Vagina (tissue), 2 donors: Measurements from ENCODE around the gene NUP85. TPM values are rescaled to one million over a fixed set of nuclear protein-coding genes. Genes with fewer than 3 reads are reported as not detected.
"Not testable (repeated sequence)": the region's sequence is repeated elsewhere in the genome, so short reads cannot be mapped to it uniquely, and the experiment has no call there.

Experiments
- DNase-seq, 2 donors: peaks; one replicate each; pipeline ENCODE4 v3.0.0-alpha.2; 2017; ENCODE audit errors: extremely low spot score in 2 of 2
- H3K27ac ChIP-seq: fragments of 200-600 bp; sonication (generic); one replicate; pipeline ENCODE4 v1.5.1; 2019
- H3K27me3 ChIP-seq: fragments of 200-600 bp; sonication (generic); one replicate; pipeline ENCODE4 v1.5.1; 2019
- H3K36me3 ChIP-seq, 2 donors: fragments of 200-600 bp; sonication (generic); one replicate each; pipeline ENCODE4 v1.5.1; 2017 to 2019
- H3K4me1 ChIP-seq: fragments of 200-600 bp; sonication (generic); one replicate; pipeline ENCODE4 v1.5.1; 2019
- H3K4me3 ChIP-seq, 2 donors: fragments of 200-600 bp; sonication (generic); 1 replicate in 1 of 2; 2 replicates in 1 of 2; pipeline ENCODE4 v1.5.1; 2016 to 2019
- H3K9me3 ChIP-seq: fragments of 200-600 bp; sonication (generic); one replicate; pipeline ENCODE4 v1.5.1; 2019
- POLR2A ChIP-seq, 2 donors: fragments of 450-650 bp; IDR thresholded peaks; one replicate each; pipeline ENCODE4 v1.6.1; 2017; ENCODE audit warnings: antibody characterized with exemption in 2 of 2, mild to moderate bottlenecking in 2 of 2, moderate library complexity in 2 of 2
- POLR2AphosphoS5 ChIP-seq, 2 donors: sonication (generic); formaldehyde crosslinking; IDR thresholded peaks; one replicate each; pipeline ENCODE4 v1.9.0; 2017; ENCODE audit warnings: antibody characterized with exemption in 2 of 2, mild to moderate bottlenecking in 2 of 2, low read depth in 1 of 2; ENCODE audit not compliant: insufficient read depth in 1 of 2
- intact Hi-C: fragments of 100-400 bp; cut with DNase I; formaldehyde crosslinking; loops from one replicate; pipeline ENCODE4 v1.15.1; 2023
- total RNA-seq: library from RNA; depleted of rRNA; stranded (reverse); fragments of >200 nt; gene quantifications from one replicate; pipeline ENCODE4 v1.2.3, GENCODE V29; 2016
- TF ChIP-seq, protein P1 (sequence below), 3 experiments: fragments of 450-650 bp in 2 of 3; fragments of 200-600 bp in 1 of 3; sonication (generic) in 1 of 3; IDR thresholded peaks; one replicate each; pipeline ENCODE4 v1.5.1; 2017 to 2019; ENCODE audit warnings: antibody characterized with exemption in 3 of 3, mild to moderate bottlenecking in 2 of 3, moderate library complexity in 2 of 3

NUP85 gene
- total RNA-seq, 1 donor from 2014 or later = 33.9 TPM

DNA sequence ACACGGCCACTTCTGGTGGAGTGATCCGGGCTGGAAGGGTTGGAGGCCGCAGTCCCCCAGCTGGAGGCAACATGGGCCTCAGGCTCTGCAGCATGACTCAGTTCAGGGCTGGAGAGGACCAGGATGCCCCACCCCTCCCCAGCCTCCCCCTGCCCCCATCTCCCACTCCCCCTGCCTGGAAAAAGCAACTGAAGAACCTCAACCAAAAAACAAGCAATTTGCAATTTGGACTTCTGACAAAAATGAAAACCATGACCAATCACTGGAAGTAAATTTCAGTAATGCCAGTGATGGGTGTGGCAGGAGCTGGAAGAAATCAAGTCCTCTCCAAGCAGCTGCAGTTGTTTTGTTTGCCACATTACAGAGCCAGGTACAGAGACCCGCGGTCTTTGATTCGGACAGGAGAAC, 72.2 kb downstream of the NUP85 start:
- TF ChIP-seq, protein P1, sequence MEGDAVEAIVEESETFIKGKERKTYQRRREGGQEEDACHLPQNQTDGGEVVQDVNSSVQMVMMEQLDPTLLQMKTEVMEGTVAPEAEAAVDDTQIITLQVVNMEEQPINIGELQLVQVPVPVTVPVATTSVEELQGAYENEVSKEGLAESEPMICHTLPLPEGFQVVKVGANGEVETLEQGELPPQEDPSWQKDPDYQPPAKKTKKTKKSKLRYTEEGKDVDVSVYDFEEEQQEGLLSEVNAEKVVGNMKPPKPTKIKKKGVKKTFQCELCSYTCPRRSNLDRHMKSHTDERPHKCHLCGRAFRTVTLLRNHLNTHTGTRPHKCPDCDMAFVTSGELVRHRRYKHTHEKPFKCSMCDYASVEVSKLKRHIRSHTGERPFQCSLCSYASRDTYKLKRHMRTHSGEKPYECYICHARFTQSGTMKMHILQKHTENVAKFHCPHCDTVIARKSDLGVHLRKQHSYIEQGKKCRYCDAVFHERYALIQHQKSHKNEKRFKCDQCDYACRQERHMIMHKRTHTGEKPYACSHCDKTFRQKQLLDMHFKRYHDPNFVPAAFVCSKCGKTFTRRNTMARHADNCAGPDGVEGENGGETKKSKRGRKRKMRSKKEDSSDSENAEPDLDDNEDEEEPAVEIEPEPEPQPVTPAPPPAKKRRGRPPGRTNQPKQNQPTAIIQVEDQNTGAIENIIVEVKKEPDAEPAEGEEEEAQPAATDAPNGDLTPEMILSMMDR (IDR thresholded peaks at IDR 0.05) = no peak
- TF ChIP-seq POLR2A (IDR thresholded peaks at IDR 0.05) = no peak
- TF ChIP-seq POLR2AphosphoS5 (IDR thresholded peaks at IDR 0.05; ENCODE audit: insufficient read depth in 1 of 2, low read depth in 1 of 2) = no peak
- Histone ChIP-seq H3K4me1 (peaks cover 2% of the 10 kb centered on the region), H3K36me3 (peaks cover 0 to 4% of the 10 kb centered on the region in 2 donors), H3K27me3 (no peaks in the 10 kb centered on the region), H3K9me3 (no peaks in the 10 kb centered on the region), H3K27ac (no peak overlapping the region), H3K4me3 (no peak overlapping the region)
- intact Hi-C loops = no loop called here
- DNase-seq = no peak

DNA sequence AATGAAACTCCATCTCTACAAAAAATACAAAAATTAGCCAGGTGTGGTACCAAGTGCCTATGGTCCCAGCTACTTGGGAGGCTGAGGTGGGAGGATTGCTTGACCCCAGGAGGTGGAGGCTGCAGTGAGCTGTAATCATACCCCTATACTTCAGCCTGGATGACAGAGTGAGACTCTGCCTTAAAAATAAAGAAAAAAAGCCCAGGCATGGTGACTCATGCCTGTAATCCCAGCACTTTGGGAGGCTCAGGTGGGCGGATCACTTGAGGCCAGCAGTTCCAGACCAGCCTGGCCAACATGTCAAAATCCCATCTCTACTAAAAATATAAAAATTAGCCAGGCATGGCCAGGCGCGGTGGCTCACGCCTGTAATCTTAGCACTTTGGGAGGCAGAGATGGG, 74.7 kb downstream of the NUP85 start:
- DNase-seq, intact Hi-C loops, H3K36me3 ChIP-seq, H3K27ac ChIP-seq, H3K9me3 ChIP-seq, H3K27me3 ChIP-seq, H3K4me3 ChIP-seq, H3K4me1 ChIP-seq: not testable (repeated sequence)

DNA sequence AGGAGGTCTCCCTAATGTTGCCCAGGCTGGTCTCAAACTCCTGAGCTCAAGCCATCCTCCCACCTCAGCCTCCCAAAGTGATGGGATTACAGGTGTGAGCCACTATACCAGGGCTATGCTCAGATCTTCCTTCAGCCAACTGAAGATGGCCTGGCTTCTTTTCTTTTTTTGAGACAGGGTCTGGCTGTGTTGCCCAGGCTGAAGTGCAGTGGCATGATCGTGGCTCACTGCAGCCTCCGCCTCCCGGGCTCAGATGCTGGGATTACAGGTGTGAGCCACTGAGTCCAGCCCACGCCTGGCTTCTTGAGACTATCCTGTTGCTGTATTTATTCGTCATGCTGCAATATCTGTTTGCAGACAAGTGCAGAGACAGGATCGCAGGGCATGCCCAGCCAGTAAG, 79.6 kb downstream of the NUP85 start:
- Histone ChIP-seq H3K27me3 (no peaks in the 10 kb centered on the region), H3K4me3 (no peak overlapping the region), H3K27ac (no peak overlapping the region), H3K4me1 (peaks cover 7% of the 10 kb centered on the region), H3K36me3 (peaks cover 0 to 4% of the 10 kb centered on the region in 2 donors), H3K9me3 (no peaks in the 10 kb centered on the region)
- intact Hi-C loops = no loop called here
- DNase-seq = no peak
- TF ChIP-seq, protein P1 (IDR thresholded peaks at IDR 0.05) = no peak
- TF ChIP-seq POLR2A (IDR thresholded peaks at IDR 0.05) (no peak), POLR2AphosphoS5 (IDR thresholded peaks at IDR 0.05; ENCODE audit: insufficient read depth in 1 of 2, low read depth in 1 of 2) (no peak)

Other genes starting within 250 kb of the NUP85 start
- 13.0 TPM for gene HID1, start 232.9 kb upstream of the NUP85 start, total RNA-seq
- gene CDR2L, start 218.0 kb upstream of the NUP85 start, total RNA-seq = 13.5 TPM
- gene MRPL58, start 193.0 kb upstream of the NUP85 start, total RNA-seq = 33.6 TPM
- 149 TPM for gene ATP5PD, start 158.7 kb upstream of the NUP85 start, total RNA-seq
- gene KCTD2, start 158.5 kb upstream of the NUP85 start, total RNA-seq = 17.2 TPM
- gene SLC16A5, start 117.7 kb upstream of the NUP85 start, total RNA-seq = 26.8 TPM
- gene ARMC7, start 95.7 kb upstream of the NUP85 start, total RNA-seq = 12.8 TPM
- 98.5 TPM for gene NT5C, start 73.9 kb upstream of the NUP85 start, total RNA-seq
- 48.1 TPM for gene JPT1, start 51.2 kb upstream of the NUP85 start, total RNA-seq
- 63.6 TPM for gene SUMO2, start 22.7 kb upstream of the NUP85 start, total RNA-seq
- 36.8 TPM for gene GGA3, start 55.9 kb downstream of the NUP85 start, total RNA-seq
- gene MRPS7, start 56.2 kb downstream of the NUP85 start, total RNA-seq = 40.3 TPM
- gene MIF4GD, start 65.6 kb downstream of the NUP85 start, total RNA-seq = 26.3 TPM
- 16.7 TPM for gene SLC25A19, start 83.8 kb downstream of the NUP85 start, total RNA-seq
- 71.9 TPM for gene GRB2, start 200.0 kb downstream of the NUP85 start, total RNA-seq